HepG2 (cell line): ENCODE data around the gene COG5. TPM values are rescaled to one million over a fixed set of nuclear protein-coding genes. Genes with fewer than 3 reads are reported as not detected.

ENCODE experiments used
- ATAC-seq: fragments of 200-7000 bp; cut with Tn5 transposase; 3 replicates; pipeline ENCODE4 v1.9.1; 2020; ENCODE audit warnings: mild to moderate bottlenecking, moderate library complexity
- BruUV-seq: library from RNA; stranded (reverse); fragments of 400-500 nt; replicated peaks from 2 replicates; lab custom pipeline; 2021; lab: Mats Ljungman, UMichigan
- CTCF ChIA-PET: fragments of 300-600 bp; formaldehyde crosslinking; extraction: SDS; loops from one replicate; lab custom pipeline; 2021; ENCODE audit warnings: low total read pairs, inconsistent platforms, low intra/inter-chr PET ratio; lab: Yijun Ruan, JAX
- POLR2A ChIA-PET: fragments of 350-600 bp; sonication (Branson Sonifier 250); formaldehyde crosslinking; loops from one replicate; lab custom pipeline; 2020; ENCODE audit warnings: antibody characterized with exemption, inconsistent platforms; lab: Yijun Ruan, JAX
- DNase-seq: peaks from one replicate; pipeline ENCODE4 v3.0.0-alpha.2; 2015; ENCODE audit warnings: low spot score
- FAIRE-seq: peaks from 3 replicates; lab custom pipeline; 2011; peaks lifted over from hg19 to GRCh38; lab: Jason Lieb, UNC
- H2AFZ ChIP-seq: one replicate; pipeline ENCODE4 v1.6.1; 2011; ENCODE audit warnings: low read length, inconsistent platforms
- H3K27ac ChIP-seq: fragments of 300-600 bp; 3 replicates; pipeline ENCODE4 v1.8.0; 2011; ENCODE audit warnings: mixed run types, mild to moderate bottlenecking, mixed read lengths, low read length, inconsistent platforms; ENCODE audit not compliant: insufficient read depth; ENCODE audit errors: extremely low read length
- H3K27me3 ChIP-seq, 2 experiments: fragments of 200-600 bp in 1 of 2; 2 replicates in 1 of 2; 3 replicates in 1 of 2; pipeline versions ENCODE4 v1.6.0 to v1.8.0; 2011; ENCODE audit warnings: low read length in 2 of 2, mild to moderate bottlenecking in 2 of 2, moderate library complexity in 2 of 2, inconsistent platforms in 1 of 2; ENCODE audit not compliant: insufficient read depth in 2 of 2, control insufficient read depth in 1 of 2
- H3K36me3 ChIP-seq, 2 experiments: fragments of 200-600 bp in 1 of 2; replicated peaks in 1 of 2; 2 replicates in 1 of 2; 3 replicates in 1 of 2; pipeline versions ENCODE4 v1.5.1 to v1.8.0; 2011; ENCODE audit warnings: low read length in 2 of 2, inconsistent platforms in 1 of 2; ENCODE audit not compliant: insufficient read depth in 2 of 2, control insufficient read depth in 1 of 2
- H3K4me1 ChIP-seq: 2 replicates; pipeline ENCODE4 v1.5.1; 2012; ENCODE audit warnings: low read length, inconsistent platforms; ENCODE audit not compliant: insufficient read depth
- H3K4me2 ChIP-seq: 2 replicates; pipeline ENCODE4 v1.6.0; 2011; ENCODE audit warnings: low read depth, low read length, inconsistent platforms
- H3K4me3 ChIP-seq, 3 experiments: fragments of 200-600 bp in 1 of 3; sonication (generic), shearing (Covaris generic) in 1 of 3; replicated peaks in 1 of 3; 2 replicates each; pipeline ENCODE4 v1.5.1; 2011 to 2016; ENCODE audit warnings: low read length in 3 of 3, inconsistent platforms in 2 of 3, low read depth in 2 of 3, mild to moderate bottlenecking in 2 of 3, control low read depth in 1 of 3, mixed read lengths in 1 of 3; ENCODE audit not compliant: insufficient read depth in 1 of 3
- H3K79me2 ChIP-seq: one replicate; pipeline ENCODE4 v1.6.1; 2011; ENCODE audit warnings: low read length, inconsistent platforms; ENCODE audit not compliant: insufficient read depth
- H3K9ac ChIP-seq: 2 replicates; pipeline ENCODE4 v1.6.0; 2011; ENCODE audit warnings: mild to moderate bottlenecking, low read depth, low read length, inconsistent platforms; ENCODE audit not compliant: insufficient read depth
- H3K9me3 ChIP-seq: 2 replicates; pipeline ENCODE4 v1.5.1; 2012; ENCODE audit warnings: mild to moderate bottlenecking, low read length
- H4K20me1 ChIP-seq: 2 replicates; pipeline ENCODE4 v1.6.0; 2011; ENCODE audit warnings: inconsistent platforms, mild to moderate bottlenecking, low read length, moderate library complexity; ENCODE audit not compliant: insufficient read depth
- FOXJ3 ChIP-seq: sonication (generic); formaldehyde crosslinking; IDR thresholded peaks from 2 replicates; pipeline ENCODE4 v1.4.0; 2020; ENCODE audit warnings: missing genetic modification reagents, mild to moderate bottlenecking, borderline replicate concordance
- LBX2 ChIP-seq: sonication (generic); formaldehyde crosslinking; IDR thresholded peaks from 2 replicates; pipeline ENCODE4 v1.5.0; 2020; ENCODE audit warnings: missing genetic modification reagents, mild to moderate bottlenecking, borderline replicate concordance
- MTF2 ChIP-seq: sonication (generic); formaldehyde crosslinking; IDR thresholded peaks from 2 replicates; pipeline ENCODE4 v1.5.0; 2020; ENCODE audit warnings: missing genetic modification reagents, borderline replicate concordance
- ZNF460 ChIP-seq: sonication (generic); formaldehyde crosslinking; IDR thresholded peaks from 2 replicates; pipeline ENCODE4 v1.5.1; 2020; ENCODE audit warnings: missing genetic modification reagents, mild to moderate bottlenecking, borderline replicate concordance
- ZNF660 ChIP-seq: sonication (generic); formaldehyde crosslinking; IDR thresholded peaks from 2 replicates; pipeline ENCODE4 v1.5.1; 2020; ENCODE audit warnings: mild to moderate bottlenecking, low read depth, missing genetic modification reagents, borderline replicate concordance
- WGBS: methylation state at CpG from one replicate; pipeline ENCODE4 v1.1.6; 2017; ENCODE audit warnings: low lambda C conversion rate; 5-methylcytosine and 5-hydroxymethylcytosine counted together
- in situ Hi-C: cut with HindIII; loops from 2 replicates; pipeline ENCODE4 v1.10.0; 2017; ENCODE audit warnings: low pct_unique_long_range_greater_than_20kb; ENCODE audit not compliant: extremely low pct_ligation_motif_present
- intact Hi-C: fragments of 100-400 bp; cut with micrococcal nuclease; formaldehyde crosslinking; loops from one replicate; pipeline ENCODE4 v1.10.0; 2022; ENCODE audit not compliant: unreplicated experiment
- polyA plus RNA-seq, 8 experiments: library from polyadenylated mRNA; depleted of rRNA in 3 of 8; stranded (reverse) in 7 of 8; unstranded in 1 of 8; fragments of >200 nt; fragmentation: Illumina TruSeq in 4 of 8; extraction: Trizol in 4 of 8; gene quantifications; 2 replicates each; pipeline versions ENCODE4 v1.2.1 to v1.2.3, GENCODE V29; 2011 to 2016; ENCODE audit warnings: low read depth in 4 of 8, missing spikeins in 1 of 8, mixed read lengths in 1 of 8; ENCODE audit not compliant: insufficient read depth in 1 of 8
- total RNA-seq, 5 experiments: library from RNA; depleted of rRNA; stranded (reverse); fragments of >200 nt; fragmentation: Illumina TruSeq; extraction: Trizol; gene quantifications; 2 replicates each; pipeline ENCODE4 v1.2.3, GENCODE V29; 2016; ENCODE audit warnings: low read depth in 1 of 5
- TF ChIP-seq, protein P1 (sequence below): IDR thresholded peaks from 2 replicates; pipeline ENCODE4 v1.4.0; 2020; ENCODE audit warnings: mild to moderate bottlenecking, missing genetic modification reagents
- TF ChIP-seq, protein P2 (sequence below): IDR thresholded peaks from 2 replicates; pipeline ENCODE4 v1.6.1; 2012; ENCODE audit warnings: inconsistent platforms
- TF ChIP-seq, protein P3 (sequence below): sonication (generic); formaldehyde crosslinking; IDR thresholded peaks from 2 replicates; pipeline ENCODE4 v1.5.0; 2020; ENCODE audit warnings: mild to moderate bottlenecking, missing genetic modification reagents, moderate library complexity

Gene COG5
- total and polyA plus RNA-seq, 2 of the 13 experiments (the other 11 are each of a cell fraction or from before 2014, with no cell fraction given), result 20.4 to 31.3 TPM

- in situ Hi-C loops, result loop anchor here (25.0 kb wide), 2 partner anchors 492 to 667 kb away; partner anchors contain the start of gene DLD
- Histone ChIP-seq H3K4me2 (no peak overlapping the region), H2AFZ (no peak overlapping the region), H3K27ac (no peak overlapping the region)
- TF ChIP-seq ZNF460 (CRISPR knock-in tag), result no peak
- TF ChIP-seq, protein P1, sequence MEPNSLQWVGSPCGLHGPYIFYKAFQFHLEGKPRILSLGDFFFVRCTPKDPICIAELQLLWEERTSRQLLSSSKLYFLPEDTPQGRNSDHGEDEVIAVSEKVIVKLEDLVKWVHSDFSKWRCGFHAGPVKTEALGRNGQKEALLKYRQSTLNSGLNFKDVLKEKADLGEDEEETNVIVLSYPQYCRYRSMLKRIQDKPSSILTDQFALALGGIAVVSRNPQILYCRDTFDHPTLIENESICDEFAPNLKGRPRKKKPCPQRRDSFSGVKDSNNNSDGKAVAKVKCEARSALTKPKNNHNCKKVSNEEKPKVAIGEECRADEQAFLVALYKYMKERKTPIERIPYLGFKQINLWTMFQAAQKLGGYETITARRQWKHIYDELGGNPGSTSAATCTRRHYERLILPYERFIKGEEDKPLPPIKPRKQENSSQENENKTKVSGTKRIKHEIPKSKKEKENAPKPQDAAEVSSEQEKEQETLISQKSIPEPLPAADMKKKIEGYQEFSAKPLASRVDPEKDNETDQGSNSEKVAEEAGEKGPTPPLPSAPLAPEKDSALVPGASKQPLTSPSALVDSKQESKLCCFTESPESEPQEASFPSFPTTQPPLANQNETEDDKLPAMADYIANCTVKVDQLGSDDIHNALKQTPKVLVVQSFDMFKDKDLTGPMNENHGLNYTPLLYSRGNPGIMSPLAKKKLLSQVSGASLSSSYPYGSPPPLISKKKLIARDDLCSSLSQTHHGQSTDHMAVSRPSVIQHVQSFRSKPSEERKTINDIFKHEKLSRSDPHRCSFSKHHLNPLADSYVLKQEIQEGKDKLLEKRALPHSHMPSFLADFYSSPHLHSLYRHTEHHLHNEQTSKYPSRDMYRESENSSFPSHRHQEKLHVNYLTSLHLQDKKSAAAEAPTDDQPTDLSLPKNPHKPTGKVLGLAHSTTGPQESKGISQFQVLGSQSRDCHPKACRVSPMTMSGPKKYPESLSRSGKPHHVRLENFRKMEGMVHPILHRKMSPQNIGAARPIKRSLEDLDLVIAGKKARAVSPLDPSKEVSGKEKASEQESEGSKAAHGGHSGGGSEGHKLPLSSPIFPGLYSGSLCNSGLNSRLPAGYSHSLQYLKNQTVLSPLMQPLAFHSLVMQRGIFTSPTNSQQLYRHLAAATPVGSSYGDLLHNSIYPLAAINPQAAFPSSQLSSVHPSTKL, result no peak
- TF ChIP-seq, protein P2, sequence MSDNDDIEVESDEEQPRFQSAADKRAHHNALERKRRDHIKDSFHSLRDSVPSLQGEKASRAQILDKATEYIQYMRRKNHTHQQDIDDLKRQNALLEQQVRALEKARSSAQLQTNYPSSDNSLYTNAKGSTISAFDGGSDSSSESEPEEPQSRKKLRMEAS, result no peak
- no peak for TF ChIP-seq FOXJ3
- TF ChIP-seq MTF2, result no peak
- TF ChIP-seq LBX2 (CRISPR knock-in tag), result no peak
- no peak for TF ChIP-seq ZNF660
- TF ChIP-seq, protein P3, sequence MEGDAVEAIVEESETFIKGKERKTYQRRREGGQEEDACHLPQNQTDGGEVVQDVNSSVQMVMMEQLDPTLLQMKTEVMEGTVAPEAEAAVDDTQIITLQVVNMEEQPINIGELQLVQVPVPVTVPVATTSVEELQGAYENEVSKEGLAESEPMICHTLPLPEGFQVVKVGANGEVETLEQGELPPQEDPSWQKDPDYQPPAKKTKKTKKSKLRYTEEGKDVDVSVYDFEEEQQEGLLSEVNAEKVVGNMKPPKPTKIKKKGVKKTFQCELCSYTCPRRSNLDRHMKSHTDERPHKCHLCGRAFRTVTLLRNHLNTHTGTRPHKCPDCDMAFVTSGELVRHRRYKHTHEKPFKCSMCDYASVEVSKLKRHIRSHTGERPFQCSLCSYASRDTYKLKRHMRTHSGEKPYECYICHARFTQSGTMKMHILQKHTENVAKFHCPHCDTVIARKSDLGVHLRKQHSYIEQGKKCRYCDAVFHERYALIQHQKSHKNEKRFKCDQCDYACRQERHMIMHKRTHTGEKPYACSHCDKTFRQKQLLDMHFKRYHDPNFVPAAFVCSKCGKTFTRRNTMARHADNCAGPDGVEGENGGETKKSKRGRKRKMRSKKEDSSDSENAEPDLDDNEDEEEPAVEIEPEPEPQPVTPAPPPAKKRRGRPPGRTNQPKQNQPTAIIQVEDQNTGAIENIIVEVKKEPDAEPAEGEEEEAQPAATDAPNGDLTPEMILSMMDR, result no peak
- TF ChIP-seq, all 625 proteins: peak for 0
- CTCF ChIA-PET, result no interaction called here
- Histone ChIP-seq H3K79me2 (no peaks in the 10 kb centered on the region), H3K27me3 (no peaks in the 10 kb centered on the region), H3K36me3 (no peaks in the 10 kb centered on the region), H4K20me1 (no peaks in the 10 kb centered on the region), H3K9ac (no peak overlapping the region), H3K4me1 (peaks cover 10% of the 10 kb centered on the region), H3K4me3 (no peak overlapping the region), H3K9me3 (no peaks in the 10 kb centered on the region)
- FAIRE-seq, result no peak
- 97% methylated on average over 5 of the region's 5 CpGs for WGBS
- intact Hi-C loops, result no loop called here
- ATAC-seq, result no peak; the same call in 2 of the 3 replicates
- no peak for DNase-seq
- BruUV-seq, result no TSS peak
- POLR2A ChIA-PET, result no interaction called here
These were observed 343.4 kb downstream of the COG5 start for GRCh38 chr7:107220356-107220755.
